ENCODE data around the gene PRR15L. TPM values are rescaled to one million over a fixed set of nuclear protein-coding genes. Genes with fewer than 3 reads are reported as not detected.
A peak's percentile ranks its signal among the peaks of the same experiment; 100 is the strongest.

Gene PRR15L
- polyA plus RNA-seq, 2 donors, result 8.8 to 15.2 TPM

DNA sequence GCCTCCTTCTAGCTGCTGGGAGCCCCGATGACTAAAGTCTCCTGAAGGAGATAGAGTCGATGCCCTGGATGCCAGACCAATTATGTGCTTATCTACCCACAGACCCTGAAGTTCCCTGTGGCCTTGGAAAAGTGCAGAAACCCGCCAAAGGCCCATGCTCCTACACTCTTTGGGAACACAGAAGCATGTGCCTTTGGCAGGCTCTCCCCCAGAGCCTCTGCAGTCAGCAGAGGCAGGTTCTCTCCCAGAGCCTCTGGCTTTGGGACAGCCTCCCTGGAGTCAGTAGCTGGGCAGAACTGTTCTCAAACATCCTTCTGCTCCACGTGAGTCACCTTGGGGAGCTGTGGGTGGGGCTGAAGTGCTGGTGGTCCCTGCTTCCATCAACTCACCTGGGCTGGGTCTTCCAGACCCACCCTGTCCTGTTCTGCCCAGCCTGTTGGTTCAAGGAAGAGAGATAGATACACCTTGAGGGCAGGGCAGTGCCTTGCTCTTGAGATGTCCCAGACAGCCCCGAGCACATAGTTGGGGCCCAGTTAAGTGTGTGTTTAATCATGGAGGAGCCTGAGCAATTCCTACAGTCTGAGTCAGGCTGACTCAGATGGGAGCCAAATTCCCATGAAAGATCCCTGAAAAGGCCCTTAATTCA lies 10.0 kb upstream of the PRR15L start:
- no peak overlapping the region for H3K4me3 ChIP-seq (ENCODE audit: low read depth in 1 of 2, low read length in 2 of 2)
- no peaks in the 10 kb centered on the region for H3K36me3 ChIP-seq (ENCODE audit: control insufficient read depth in 2 of 2, insufficient read depth in 2 of 2, low read length in 1 of 2)
- peaks cover 0 to 14% of the 10 kb centered on the region in 2 donors for H3K4me1 ChIP-seq (ENCODE audit: control insufficient read depth in 2 of 2, insufficient read depth in 2 of 2, low read length in 1 of 2)
- H3K9me3 ChIP-seq (ENCODE audit: control insufficient read depth in 2 of 2, insufficient read depth in 1 of 2, low read depth in 1 of 2, low read length in 1 of 2), result no peaks in the 10 kb centered on the region
- H3K27me3 ChIP-seq (ENCODE audit: control insufficient read depth in 1 of 2, insufficient read depth in 2 of 2, low read length in 2 of 2), result no peaks in the 10 kb centered on the region
- 36 to 45% methylated on average over 5 of the region's 5 CpGs for WGBS, 2 donors
- peak overlapping the region; percentile 50 to 60 for H3K27ac ChIP-seq (ENCODE audit: low read depth in 2 of 2, low read length in 1 of 2)

DNA sequence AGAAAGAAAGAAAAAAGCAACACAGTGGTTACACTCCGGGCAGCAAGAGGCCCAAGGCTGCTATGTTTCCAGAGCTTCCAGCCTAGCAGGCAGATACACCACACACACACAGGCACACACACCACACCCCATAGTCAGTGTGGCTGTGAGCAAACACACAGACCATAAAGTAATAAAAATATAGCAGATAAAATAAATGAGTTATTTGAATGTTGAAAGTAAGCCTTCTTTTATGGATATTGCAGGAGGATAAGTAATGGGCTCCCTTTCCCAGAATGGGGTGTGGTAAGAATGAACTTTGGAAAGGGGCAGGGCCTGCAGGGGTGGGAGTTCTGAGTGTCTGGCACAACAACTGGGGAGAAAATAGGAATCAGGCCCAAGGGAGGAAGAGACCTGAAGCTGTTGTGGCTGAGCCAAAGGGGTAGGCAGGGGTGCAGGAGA lies 8.4 kb upstream of the PRR15L start:
- Histone ChIP-seq H3K36me3 (ENCODE audit: control insufficient read depth in 2 of 2, insufficient read depth in 2 of 2, low read length in 1 of 2) (no peaks in the 10 kb centered on the region), H3K4me3 (ENCODE audit: low read depth in 1 of 2, low read length in 2 of 2) (no peak overlapping the region), H3K9me3 (ENCODE audit: control insufficient read depth in 2 of 2, insufficient read depth in 1 of 2, low read depth in 1 of 2, low read length in 1 of 2) (no peaks in the 10 kb centered on the region), H3K27ac (ENCODE audit: low read depth in 2 of 2, low read length in 1 of 2) (peak overlapping the region; percentile 20 to 60), H3K4me1 (ENCODE audit: control insufficient read depth in 2 of 2, insufficient read depth in 2 of 2, low read length in 1 of 2) (peaks cover 0 to 14% of the 10 kb centered on the region in 2 donors), H3K27me3 (ENCODE audit: control insufficient read depth in 1 of 2, insufficient read depth in 2 of 2, low read length in 2 of 2) (no peaks in the 10 kb centered on the region)
- 13 to 27% methylated on average over 1 of the region's 1 CpG for WGBS, 2 donors

DNA sequence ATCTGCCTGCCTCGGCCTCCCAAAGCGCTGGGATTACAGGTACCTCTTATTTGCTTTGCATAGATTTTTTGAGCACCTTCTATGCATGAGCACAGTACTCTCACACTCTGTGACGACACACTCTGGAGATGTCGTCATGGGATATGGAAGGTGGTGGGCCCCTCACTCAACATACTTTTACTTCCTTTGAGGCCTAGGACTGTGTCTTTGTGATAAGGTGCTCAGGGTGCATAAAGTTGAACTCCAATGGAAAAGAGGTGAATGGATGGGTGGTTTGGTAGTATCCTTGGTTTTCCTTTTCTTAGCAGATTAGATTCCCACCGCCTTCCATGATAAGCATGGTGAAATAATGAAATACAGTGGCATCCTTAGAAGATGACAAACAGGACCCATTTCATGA lies 7.2 kb upstream of the PRR15L start:
- Histone ChIP-seq H3K36me3 (ENCODE audit: control insufficient read depth in 2 of 2, insufficient read depth in 2 of 2, low read length in 1 of 2) (no peaks in the 10 kb centered on the region), H3K27me3 (ENCODE audit: control insufficient read depth in 1 of 2, insufficient read depth in 2 of 2, low read length in 2 of 2) (no peaks in the 10 kb centered on the region), H3K27ac (ENCODE audit: low read depth in 2 of 2, low read length in 1 of 2) (no peak overlapping the region), H3K4me3 (ENCODE audit: low read depth in 1 of 2, low read length in 2 of 2) (no peak overlapping the region), H3K4me1 (ENCODE audit: control insufficient read depth in 2 of 2, insufficient read depth in 2 of 2, low read length in 1 of 2) (peaks cover 2 to 12% of the 10 kb centered on the region in 2 donors), H3K9me3 (ENCODE audit: control insufficient read depth in 2 of 2, insufficient read depth in 1 of 2, low read depth in 1 of 2, low read length in 1 of 2) (no peaks in the 10 kb centered on the region)
- 95 to 96% methylated on average over 5 of the region's 5 CpGs for WGBS, 2 donors

DNA sequence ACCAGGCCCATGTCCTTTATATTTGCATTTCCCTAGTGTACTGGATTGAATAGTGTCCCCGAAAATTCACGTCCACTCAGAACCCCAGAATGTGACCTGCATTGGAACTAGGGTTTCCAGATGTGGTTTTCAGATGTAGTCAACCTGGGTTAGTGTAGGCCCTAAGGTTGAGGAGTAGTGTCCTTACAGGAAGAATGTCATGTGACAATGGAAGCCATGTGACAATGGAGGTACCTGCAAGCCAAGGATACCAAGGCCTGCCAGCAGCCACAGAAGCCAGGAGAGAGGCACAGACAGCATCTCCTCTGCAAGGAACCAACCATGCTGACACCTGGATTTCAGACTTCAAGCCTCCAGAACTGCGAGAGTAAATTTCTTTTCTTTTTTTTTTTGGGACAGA lies 5.2 kb upstream of the PRR15L start:
- Histone ChIP-seq H3K4me3 (ENCODE audit: low read depth in 1 of 2, low read length in 2 of 2) (no peak overlapping the region), H3K9me3 (ENCODE audit: control insufficient read depth in 2 of 2, insufficient read depth in 1 of 2, low read depth in 1 of 2, low read length in 1 of 2) (no peaks in the 10 kb centered on the region), H3K27me3 (ENCODE audit: control insufficient read depth in 1 of 2, insufficient read depth in 2 of 2, low read length in 2 of 2) (no peaks in the 10 kb centered on the region), H3K4me1 (ENCODE audit: control insufficient read depth in 2 of 2, insufficient read depth in 2 of 2, low read length in 1 of 2) (peaks cover 2 to 18% of the 10 kb centered on the region in 2 donors), H3K36me3 (ENCODE audit: control insufficient read depth in 2 of 2, insufficient read depth in 2 of 2, low read length in 1 of 2) (no peaks in the 10 kb centered on the region), H3K27ac (ENCODE audit: low read depth in 2 of 2, low read length in 1 of 2) (no peak overlapping the region)
- 78 to 93% methylated on average over 3 of the region's 3 CpGs for WGBS, 2 donors

DNA sequence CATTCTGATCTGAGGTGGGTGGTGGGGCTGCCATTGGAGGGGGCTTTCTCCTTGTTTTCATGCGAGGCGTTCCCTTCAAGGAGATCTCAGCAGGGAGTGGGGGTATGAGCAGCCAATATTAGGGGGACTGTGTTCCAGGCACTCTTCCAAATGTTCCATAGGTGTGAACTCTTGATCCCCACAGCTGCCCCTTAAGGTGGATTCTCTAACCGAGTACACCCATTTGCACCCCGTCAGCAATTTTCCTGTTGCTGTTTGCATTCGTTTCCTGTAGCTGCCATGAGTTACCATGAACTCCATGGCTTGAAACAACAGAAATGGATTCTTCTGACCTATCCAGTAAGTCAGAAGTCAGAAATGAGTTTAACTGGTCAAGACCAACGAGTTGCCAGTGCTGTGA lies 3.7 kb upstream of the PRR15L start:
- no peaks in the 10 kb centered on the region for H3K36me3 ChIP-seq (ENCODE audit: control insufficient read depth in 2 of 2, insufficient read depth in 2 of 2, low read length in 1 of 2)
- no peak overlapping the region for H3K4me3 ChIP-seq (ENCODE audit: low read depth in 1 of 2, low read length in 2 of 2)
- no peak overlapping the region for H3K27ac ChIP-seq (ENCODE audit: low read depth in 2 of 2, low read length in 1 of 2)
- WGBS, 2 donors, result 87 to 94% methylated on average over 6 of the region's 6 CpGs
- H3K9me3 ChIP-seq (ENCODE audit: control insufficient read depth in 2 of 2, insufficient read depth in 1 of 2, low read depth in 1 of 2, low read length in 1 of 2), result no peaks in the 10 kb centered on the region
- peaks cover 2 to 10% of the 10 kb centered on the region in 2 donors for H3K4me1 ChIP-seq (ENCODE audit: control insufficient read depth in 2 of 2, insufficient read depth in 2 of 2, low read length in 1 of 2)
- H3K27me3 ChIP-seq (ENCODE audit: control insufficient read depth in 1 of 2, insufficient read depth in 2 of 2, low read length in 2 of 2), result no peaks in the 10 kb centered on the region

DNA sequence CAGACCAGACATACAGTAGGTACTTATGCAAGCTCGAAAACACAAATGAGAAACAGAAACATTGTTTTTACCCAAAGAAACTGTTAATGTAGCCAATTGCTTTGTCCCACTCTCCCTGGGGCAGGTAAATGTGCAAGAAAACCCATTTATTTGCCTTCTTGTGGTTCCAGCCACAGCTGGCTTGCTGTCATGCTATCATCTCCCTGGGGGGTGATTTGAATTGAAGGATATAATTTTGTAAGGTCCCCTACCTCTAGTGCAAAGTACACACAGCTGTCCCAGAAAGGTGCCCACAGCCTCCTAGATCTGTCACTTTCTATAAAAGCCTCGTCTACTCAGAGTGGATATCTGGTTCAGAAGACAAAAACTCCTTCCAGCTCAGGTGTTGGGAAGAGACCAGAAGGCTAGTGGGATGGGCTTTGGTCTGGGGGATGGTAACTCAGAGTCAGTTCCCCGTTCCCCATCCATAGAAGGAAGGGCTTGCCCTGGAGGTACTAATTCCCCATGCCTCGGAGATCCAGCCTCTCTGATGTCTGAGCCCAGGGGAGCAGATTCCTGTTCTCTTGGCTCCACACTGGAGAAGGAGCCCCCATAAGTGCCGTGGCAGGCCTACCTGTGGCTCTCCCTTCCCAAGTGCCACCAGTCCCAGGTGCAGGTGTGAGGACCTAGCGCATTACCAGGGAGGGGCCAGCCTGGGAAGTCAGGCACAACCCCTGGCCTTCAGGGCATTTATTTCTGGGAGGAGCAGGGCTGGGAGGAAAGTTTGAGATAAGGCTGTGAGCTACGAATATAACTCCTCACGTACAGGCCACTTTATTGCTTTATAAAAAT lies 2.4 kb upstream of the PRR15L start:
- 52 to 64% methylated on average over 8 of the region's 8 CpGs for WGBS, 2 donors
- Histone ChIP-seq H3K4me3 (ENCODE audit: low read depth in 1 of 2, low read length in 2 of 2) (no peak overlapping the region), H3K9me3 (ENCODE audit: control insufficient read depth in 2 of 2, insufficient read depth in 1 of 2, low read depth in 1 of 2, low read length in 1 of 2) (no peaks in the 10 kb centered on the region), H3K27me3 (ENCODE audit: control insufficient read depth in 1 of 2, insufficient read depth in 2 of 2, low read length in 2 of 2) (no peaks in the 10 kb centered on the region), H3K27ac (ENCODE audit: low read depth in 2 of 2, low read length in 1 of 2) (no peak overlapping the region), H3K36me3 (ENCODE audit: control insufficient read depth in 2 of 2, insufficient read depth in 2 of 2, low read length in 1 of 2) (no peaks in the 10 kb centered on the region), H3K4me1 (ENCODE audit: control insufficient read depth in 2 of 2, insufficient read depth in 2 of 2, low read length in 1 of 2) (peaks cover 2 to 10% of the 10 kb centered on the region in 2 donors)

DNA sequence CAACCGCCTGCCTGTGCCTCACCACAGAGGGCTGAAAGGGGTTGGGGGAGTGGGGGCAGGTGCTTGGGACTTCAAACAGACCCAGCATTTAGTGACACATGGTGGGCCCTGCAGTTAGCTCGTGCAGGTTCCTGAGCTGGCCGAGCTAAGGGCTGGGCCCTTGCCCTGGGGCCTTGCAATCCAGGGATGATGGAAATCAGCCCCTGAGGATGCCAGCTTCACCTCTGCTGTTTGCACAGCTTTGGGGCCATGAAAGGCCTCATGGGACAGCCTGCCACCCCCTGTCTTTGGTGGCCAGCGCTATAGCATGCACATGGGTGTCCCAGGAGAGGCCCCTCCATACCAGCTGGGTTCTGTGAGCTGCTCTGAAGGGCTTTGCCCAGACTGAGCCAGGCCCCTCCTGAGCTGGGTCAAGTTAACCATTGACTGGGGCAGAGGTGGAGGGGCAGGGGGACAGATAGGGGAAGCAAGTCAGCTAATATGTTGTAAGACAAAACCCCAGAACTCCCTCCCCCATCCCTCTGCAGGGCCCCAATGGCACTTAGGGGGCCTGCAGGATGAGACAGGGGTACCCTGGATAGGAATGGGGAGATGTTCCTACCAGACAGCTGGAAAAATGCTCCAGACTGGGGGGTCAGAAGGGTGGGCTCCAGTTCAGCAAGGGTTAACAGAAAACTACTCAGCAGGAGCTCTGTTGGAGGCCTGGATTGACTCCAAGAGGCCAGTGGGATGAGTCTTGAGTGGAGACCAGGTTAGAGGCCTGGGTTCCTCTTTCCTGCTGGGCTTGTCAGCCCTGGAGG lies 692 bp downstream of the PRR15L start:
- Histone ChIP-seq H3K27me3 (ENCODE audit: control insufficient read depth in 1 of 2, insufficient read depth in 2 of 2, low read length in 2 of 2) (no peaks in the 10 kb centered on the region), H3K27ac (ENCODE audit: low read depth in 2 of 2, low read length in 1 of 2) (peak overlapping the region; percentile 83 to 88), H3K36me3 (ENCODE audit: control insufficient read depth in 2 of 2, insufficient read depth in 2 of 2, low read length in 1 of 2) (no peaks in the 10 kb centered on the region), H3K9me3 (ENCODE audit: control insufficient read depth in 2 of 2, insufficient read depth in 1 of 2, low read depth in 1 of 2, low read length in 1 of 2) (no peaks in the 10 kb centered on the region), H3K4me1 (ENCODE audit: control insufficient read depth in 2 of 2, insufficient read depth in 2 of 2, low read length in 1 of 2) (peaks cover 2 to 18% of the 10 kb centered on the region in 2 donors), H3K4me3 (ENCODE audit: low read depth in 1 of 2, low read length in 2 of 2) (peak overlapping the region; percentile 40 to 50)
- 58 to 65% methylated on average over 4 of the region's 4 CpGs for WGBS, 2 donors

DNA sequence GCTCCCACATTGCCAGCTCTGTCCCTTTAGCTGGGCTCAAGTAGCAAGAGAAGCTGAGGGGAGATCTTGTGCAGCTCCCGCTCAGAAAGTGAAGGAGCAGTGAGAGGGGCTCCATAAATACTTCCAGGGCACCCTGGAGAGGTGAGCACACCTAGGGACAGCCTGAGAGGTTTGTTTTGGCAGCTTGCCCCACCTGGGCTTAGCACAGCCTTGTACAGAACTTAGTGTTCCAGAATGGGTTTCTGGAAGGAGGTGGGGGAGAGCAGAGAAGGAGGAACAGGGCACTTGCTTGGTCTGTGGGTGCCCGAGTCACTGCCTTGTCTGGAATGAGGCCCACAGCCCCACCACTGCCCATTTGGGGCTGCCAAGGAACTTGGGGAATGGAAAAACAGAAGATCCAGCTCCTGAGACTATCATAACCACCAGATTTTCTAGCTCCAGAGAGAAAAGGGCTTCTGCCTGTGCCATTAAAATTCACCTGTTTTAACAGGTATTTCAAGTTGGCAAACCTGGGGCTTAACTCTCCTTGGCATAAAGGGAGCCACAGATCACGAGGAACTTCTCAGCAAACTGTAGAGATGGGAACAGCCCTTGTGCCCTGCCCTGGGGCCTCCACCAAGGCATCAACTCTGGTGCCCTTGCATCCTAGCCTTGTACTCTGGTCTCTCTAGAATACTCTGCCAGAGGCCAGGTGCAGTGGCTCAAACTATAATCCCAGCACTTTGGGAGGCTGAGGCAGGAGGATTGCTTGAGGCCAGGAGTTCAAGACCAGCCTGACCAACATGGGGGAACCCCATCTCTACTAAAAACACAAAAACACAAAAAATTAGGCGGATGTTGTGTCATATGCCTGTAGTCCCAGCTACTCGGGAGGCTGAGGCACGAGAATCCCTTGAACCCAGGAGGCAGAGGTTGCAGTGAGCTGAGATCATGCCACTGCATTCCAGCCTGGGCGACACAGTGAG lies 1.9 kb downstream of the PRR15L start:
- peak overlapping the region; percentile 76 to 81 for H3K27ac ChIP-seq (ENCODE audit: low read depth in 2 of 2, low read length in 1 of 2)
- WGBS, 2 donors, result 67 to 76% methylated on average over 7 of the region's 7 CpGs
- H3K27me3 ChIP-seq (ENCODE audit: control insufficient read depth in 1 of 2, insufficient read depth in 2 of 2, low read length in 2 of 2), result no peaks in the 10 kb centered on the region
- peaks cover 2 to 18% of the 10 kb centered on the region in 2 donors for H3K4me1 ChIP-seq (ENCODE audit: control insufficient read depth in 2 of 2, insufficient read depth in 2 of 2, low read length in 1 of 2)
- H3K4me3 ChIP-seq (ENCODE audit: low read depth in 1 of 2, low read length in 2 of 2), result no peak overlapping the region
- no peaks in the 10 kb centered on the region for H3K36me3 ChIP-seq (ENCODE audit: control insufficient read depth in 2 of 2, insufficient read depth in 2 of 2, low read length in 1 of 2)
- no peaks in the 10 kb centered on the region for H3K9me3 ChIP-seq (ENCODE audit: control insufficient read depth in 2 of 2, insufficient read depth in 1 of 2, low read depth in 1 of 2, low read length in 1 of 2)

DNA sequence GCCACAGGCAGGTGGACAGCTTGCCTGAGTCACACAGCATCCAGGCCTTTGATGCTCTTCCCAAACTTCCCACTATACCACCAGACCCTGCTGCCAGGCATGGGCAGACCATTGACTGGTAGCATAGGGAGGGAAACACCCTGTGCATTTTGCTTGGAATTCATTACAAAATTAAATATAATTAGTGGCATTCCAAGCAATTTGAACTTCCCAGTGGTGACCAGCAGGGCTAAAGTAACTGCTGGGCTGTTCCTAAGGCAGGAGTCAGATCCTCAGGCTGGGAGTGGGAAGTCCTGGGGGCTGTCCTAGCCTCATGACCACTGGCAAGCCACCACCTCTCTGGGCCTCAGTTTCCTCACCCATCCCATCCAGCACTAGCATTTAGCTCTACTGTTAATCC lies 3.8 kb downstream of the PRR15L start:
- no peak overlapping the region for H3K4me3 ChIP-seq (ENCODE audit: low read depth in 1 of 2, low read length in 2 of 2)
- H3K27me3 ChIP-seq (ENCODE audit: control insufficient read depth in 1 of 2, insufficient read depth in 2 of 2, low read length in 2 of 2), result no peaks in the 10 kb centered on the region
- no peaks in the 10 kb centered on the region for H3K9me3 ChIP-seq (ENCODE audit: control insufficient read depth in 2 of 2, insufficient read depth in 1 of 2, low read depth in 1 of 2, low read length in 1 of 2)
- peaks cover under 1 to 22% of the 10 kb centered on the region in 2 donors for H3K4me1 ChIP-seq (ENCODE audit: control insufficient read depth in 2 of 2, insufficient read depth in 2 of 2, low read length in 1 of 2)
- H3K36me3 ChIP-seq (ENCODE audit: control insufficient read depth in 2 of 2, insufficient read depth in 2 of 2, low read length in 1 of 2), result no peaks in the 10 kb centered on the region
- no peak overlapping the region for H3K27ac ChIP-seq (ENCODE audit: low read depth in 2 of 2, low read length in 1 of 2)
